Adrenal gland (tissue), 5 donors: ENCODE results near the gene ROPN1.

Experiments used
- CTCF ChIP-seq, 6 experiments: fragments of 450-650 bp in 4 of 6; fragments of 200-600 bp in 2 of 6; sonication (generic) in 1 of 6; IDR thresholded peaks; 1 replicate in 5 of 6; 2 replicates in 1 of 6; pipeline versions ENCODE4 v1.5.1 to v1.8.0; 2016 to 2021; ENCODE audit warnings: antibody characterized with exemption in 6 of 6, mild to moderate bottlenecking in 2 of 6, moderate library complexity in 1 of 6
- POLR2A ChIP-seq, 2 donors: fragments of 450-650 bp; IDR thresholded peaks; one replicate each; pipeline ENCODE4 v1.6.1; 2017; ENCODE audit warnings: antibody characterized with exemption in 2 of 2, mild to moderate bottlenecking in 2 of 2, moderate library complexity in 1 of 2
- donor health status: DM: no; HTN: no; CAD: no.

- TF ChIP-seq POLR2A (IDR thresholded peaks at IDR 0.05) (peak; percentile 24 to 80), CTCF (IDR thresholded peaks at IDR 0.05) (peak in 1 of 6 experiments; percentile 1)
Observed at GRCh38 chr3:123960781-123961507, 31.0 kb downstream of the ROPN1 start, which contains the start of gene CCDC14.
